GM12892 (cell line): ENCODE results near the gene ANTXR1.

Source experiments
- DNase-seq: peaks from one replicate; pipeline ENCODE4 v3.0.0; 2011; ENCODE audit not compliant: insufficient read length
- FAIRE-seq: peaks from 2 replicates; lab custom pipeline; 2011; peaks lifted over from hg19 to GRCh38; lab: Jason Lieb, UNC
- POLR2A ChIP-seq: IDR thresholded peaks from 2 replicates; pipeline ENCODE4 v1.6.1; 2011; ENCODE audit warnings: low read depth, low read length, control low read depth
- POLR2AphosphoS5 ChIP-seq: IDR thresholded peaks from 2 replicates; pipeline ENCODE4 v1.6.1; 2011; ENCODE audit warnings: low read depth, low read length, control low read depth
- TAF1 ChIP-seq: IDR thresholded peaks from 2 replicates; pipeline ENCODE4 v1.6.1; 2011; ENCODE audit warnings: low read depth, mild to moderate bottlenecking, control low read depth, low read length, borderline replicate concordance

Gene ANTXR1

GRCh38 chr2:69279931-69280681, 267.1 kb downstream of the ANTXR1 start:
- FAIRE-seq (no peak), DNase-seq (no peak)
- no peak for TF ChIP-seq TAF1
- no peak for TF ChIP-seq POLR2A
- no peak for TF ChIP-seq POLR2AphosphoS5

- TF ChIP-seq TAF1 (no peak), POLR2AphosphoS5 (no peak)
- DNase-seq, result no peak
- no peak for FAIRE-seq
Observed at GRCh38 chr2:69280796-69281412, 267.9 kb downstream of the ANTXR1 start.

- FAIRE-seq (no peak), DNase-seq (no peak)
- TF ChIP-seq POLR2AphosphoS5 (no peak), POLR2A (no peak), TAF1 (no peak)
Observed at GRCh38 chr2:69285379-69285894, 272.5 kb downstream of the ANTXR1 start.

GRCh38 chr2:69287544-69287943, 274.6 kb downstream of the ANTXR1 start:
- DNase-seq (no peak), FAIRE-seq (no peak)
- TF ChIP-seq POLR2AphosphoS5 (no peak), TAF1 (no peak), POLR2A (no peak)

GRCh38 chr2:69288429-69288828, 275.4 kb downstream of the ANTXR1 start:
- FAIRE-seq (no peak), DNase-seq (no peak)
- no peak for TF ChIP-seq POLR2AphosphoS5
- no peak for TF ChIP-seq TAF1
- no peak for TF ChIP-seq POLR2A

GRCh38 chr2:69291004-69291650, 278.1 kb downstream of the ANTXR1 start:
- TF ChIP-seq TAF1 (no peak), POLR2AphosphoS5 (no peak), POLR2A (no peak)
- FAIRE-seq, result no peak
- no peak for DNase-seq

- DNase-seq (no peak), FAIRE-seq (no peak)
- TF ChIP-seq POLR2AphosphoS5, result no peak
- TF ChIP-seq POLR2A, result no peak
- TF ChIP-seq TAF1, result no peak
Observed at GRCh38 chr2:69291721-69292120, 278.7 kb downstream of the ANTXR1 start.

GRCh38 chr2:69292256-69292655, 279.3 kb downstream of the ANTXR1 start:
- no peak for FAIRE-seq
- no peak for TF ChIP-seq POLR2AphosphoS5
- no peak for TF ChIP-seq TAF1
- no peak for TF ChIP-seq POLR2A
- DNase-seq, result no peak

- no peak for FAIRE-seq
- no peak for TF ChIP-seq TAF1
- no peak for TF ChIP-seq POLR2A
- TF ChIP-seq POLR2AphosphoS5, result no peak
- DNase-seq, result no peak
Observed at GRCh38 chr2:69296421-69296820, 283.4 kb downstream of the ANTXR1 start.

- FAIRE-seq, result no peak
- no peak for TF ChIP-seq POLR2A
- TF ChIP-seq TAF1, result no peak
- TF ChIP-seq POLR2AphosphoS5, result no peak
- DNase-seq, result no peak
Observed at GRCh38 chr2:69297216-69297615, 284.2 kb downstream of the ANTXR1 start.

GRCh38 chr2:69298261-69298660, 285.3 kb downstream of the ANTXR1 start:
- FAIRE-seq, result no peak

GRCh38 chr2:69298862-69299261, 285.9 kb downstream of the ANTXR1 start:
- no peak for DNase-seq
- FAIRE-seq, result no peak
- TF ChIP-seq TAF1, result no peak
- TF ChIP-seq POLR2AphosphoS5, result no peak
- TF ChIP-seq POLR2A, result no peak

More at GRCh38 chr2:69298261-69298660, 285.3 kb downstream of the ANTXR1 start:
- TF ChIP-seq TAF1, result no peak
- no peak for TF ChIP-seq POLR2AphosphoS5
- TF ChIP-seq POLR2A, result no peak
- DNase-seq, result no peak
